D341Med (cell line): ENCODE measurements around the gene HRH3.

Experiments used
- DNase-seq: peaks from one replicate; pipeline ENCODE4 v3.0.0; 2012; ENCODE audit warnings: low spot score

HRH3 gene

GRCh38 chr20:62229667-62230066 is 9.6 kb upstream of the HRH3 start:
- DNase-seq = no peak

- no peak for DNase-seq
Measured at GRCh38 chr20:62228982-62229545, 9.0 kb upstream of the HRH3 start.

- DNase-seq = no peak
Measured at GRCh38 chr20:62227977-62228958, 8.2 kb upstream of the HRH3 start.

GRCh38 chr20:62227591-62227976 is 7.5 kb upstream of the HRH3 start:
- DNase-seq = no peak

- no peak for DNase-seq
Measured at GRCh38 chr20:62226707-62227590, 6.9 kb upstream of the HRH3 start.

- no peak for DNase-seq
Measured at GRCh38 chr20:62225820-62226635, 6.0 kb upstream of the HRH3 start.

GRCh38 chr20:62225026-62225425 is 4.9 kb upstream of the HRH3 start:
- DNase-seq = no peak

- DNase-seq = no peak
Measured at GRCh38 chr20:62224113-62224855, 4.2 kb upstream of the HRH3 start.

GRCh38 chr20:62223571-62223970 is 3.5 kb upstream of the HRH3 start:
- no peak for DNase-seq

- no peak for DNase-seq
Measured at GRCh38 chr20:62222972-62223371, 2.9 kb upstream of the HRH3 start.

GRCh38 chr20:62222266-62222850 is 2.3 kb upstream of the HRH3 start:
- DNase-seq = no peak

GRCh38 chr20:62220666-62221568 is 839 bp upstream of the HRH3 start:
- no peak for DNase-seq

GRCh38 chr20:62219101-62219991 is 732 bp downstream of the HRH3 start:
- peak; percentile 67 for DNase-seq

GRCh38 chr20:62217913-62218773 is 1.9 kb downstream of the HRH3 start:
- DNase-seq = no peak

- DNase-seq = no peak
Measured at GRCh38 chr20:62216636-62217566, 3.2 kb downstream of the HRH3 start.

- DNase-seq = no peak
Measured at GRCh38 chr20:62215991-62216635, 4.0 kb downstream of the HRH3 start.
